OCI-LY3 (cell line): ENCODE results near the gene PDE1A.

Experiments
- H2AFZ ChIP-seq: fragments of 200-600, 300-600 bp; shearing (Covaris generic); 2 replicates; pipeline ENCODE4 v1.6.0; 2014; ENCODE audit warnings: antibody characterized with exemption, low read depth, low read length
- H3K27ac ChIP-seq: fragments of 200-600, 300-600 bp; sonication (generic); 2 replicates; pipeline ENCODE4 v1.5.1; 2014; ENCODE audit warnings: mild to moderate bottlenecking, low read length, moderate library complexity, mixed read lengths
- H3K27me3 ChIP-seq: fragments of 200-600, 300-600 bp; sonication (generic); 2 replicates; pipeline ENCODE4 v1.6.1; 2014; ENCODE audit warnings: low read depth, low read length, mixed read lengths
- H3K36me3 ChIP-seq: fragments of 200-600, 300-600 bp; sonication (generic); replicated peaks from 2 replicates; pipeline ENCODE3; 2014; ENCODE audit warnings: low read depth, low read length, mixed read lengths
- H3K4me1 ChIP-seq: fragments of 300-600, 200-600 bp; sonication (generic); 2 replicates; pipeline ENCODE4 v1.6.1; 2014; ENCODE audit warnings: low read length, mixed read lengths
- H3K4me2 ChIP-seq: fragments of 200-600, 300-600 bp; sonication (generic); 2 replicates; pipeline ENCODE4 v1.6.1; 2014; ENCODE audit warnings: low read length, mixed read lengths
- H3K4me3 ChIP-seq: fragments of 300-600, 200-600 bp; sonication (generic); 2 replicates; pipeline ENCODE4 v1.5.1; 2014; ENCODE audit warnings: antibody characterized with exemption, mild to moderate bottlenecking, low read length, moderate library complexity
- H3K79me2 ChIP-seq: fragments of 300-600, 200-600 bp; shearing (Covaris generic); 2 replicates; pipeline ENCODE4 v1.6.1; 2014; ENCODE audit warnings: mild to moderate bottlenecking, low read length, mixed read lengths
- H3K9ac ChIP-seq: fragments of 300-600, 200-600 bp; shearing (Covaris generic); 2 replicates; pipeline ENCODE4 v1.6.0; 2014; ENCODE audit warnings: mild to moderate bottlenecking, low read length, moderate library complexity
- H3K9me3 ChIP-seq: fragments of 200-600, 300-600 bp; shearing (Covaris generic); 2 replicates; pipeline ENCODE4 v1.6.1; 2014; ENCODE audit warnings: low read length, mixed read lengths; ENCODE audit not compliant: insufficient read depth
- H4K20me1 ChIP-seq: fragments of 200-600, 300-600 bp; sonication (generic); 2 replicates; pipeline ENCODE4 v1.6.1; 2016; ENCODE audit warnings: low read length, mixed read lengths; ENCODE audit not compliant: insufficient read depth
- CTCF ChIP-seq: fragments of 200-600, 300-600 bp; sonication (generic); IDR thresholded peaks from 2 replicates; pipeline ENCODE4 v1.5.1; 2014; ENCODE audit warnings: antibody characterized with exemption, low read length, low read depth
- EZH2phosphoT487 ChIP-seq: fragments of 200-600 bp; shearing (Covaris generic); IDR thresholded peaks from 2 replicates; pipeline ENCODE4 v1.6.1; 2018; ENCODE audit warnings: antibody characterized with exemption, mixed run types, low read depth

Gene PDE1A

GRCh38 chr2:182101263-182101662 is 325.6 kb downstream of the PDE1A start:
- Histone ChIP-seq H3K27ac (no peak overlapping the region), H3K4me1 (peaks cover 22% of the 10 kb centered on the region), H3K36me3 (no peaks in the 10 kb centered on the region), H2AFZ (no peak overlapping the region), H3K4me2 (no peak overlapping the region), H3K79me2 (no peaks in the 10 kb centered on the region), H3K4me3 (no peak overlapping the region), H3K27me3 (no peaks in the 10 kb centered on the region), H3K9ac (no peak overlapping the region), H3K9me3 (no peaks in the 10 kb centered on the region; the same call in 1 of the 2 replicates), H4K20me1 (no peaks in the 10 kb centered on the region)
- TF ChIP-seq EZH2phosphoT487, result no peak
- peak; percentile 38 for TF ChIP-seq CTCF

GRCh38 chr2:182098648-182099047 is 328.2 kb downstream of the PDE1A start:
- Histone ChIP-seq H3K9me3 (no peaks in the 10 kb centered on the region; the same call in 1 of the 2 replicates), H3K27me3 (no peaks in the 10 kb centered on the region), H4K20me1 (no peaks in the 10 kb centered on the region), H3K4me2 (no peak overlapping the region), H3K9ac (no peak overlapping the region), H3K4me1 (peaks cover 28% of the 10 kb centered on the region), H3K4me3 (no peak overlapping the region), H2AFZ (no peak overlapping the region), H3K27ac (no peak overlapping the region), H3K36me3 (no peaks in the 10 kb centered on the region), H3K79me2 (no peaks in the 10 kb centered on the region)
- no peak for TF ChIP-seq CTCF
- TF ChIP-seq EZH2phosphoT487, result no peak

- Histone ChIP-seq H4K20me1 (no peaks in the 10 kb centered on the region), H3K4me3 (peak overlapping the region; percentile 22; the same call in 1 of the 2 replicates), H3K27ac (peak overlapping the region; percentile 41), H3K4me2 (peak overlapping the region; percentile 46), H3K36me3 (no peaks in the 10 kb centered on the region), H3K79me2 (no peaks in the 10 kb centered on the region), H3K9me3 (no peaks in the 10 kb centered on the region; the same call in 1 of the 2 replicates), H2AFZ (peak overlapping the region; percentile 47; the same call in 1 of the 2 replicates), H3K4me1 (peaks cover 28% of the 10 kb centered on the region), H3K27me3 (no peaks in the 10 kb centered on the region), H3K9ac (no peak overlapping the region)
- no peak for TF ChIP-seq CTCF
- TF ChIP-seq EZH2phosphoT487, result no peak
These were observed 329.2 kb downstream of the PDE1A start for GRCh38 chr2:182097571-182098164.

- H3K4me2 ChIP-seq, result no peak overlapping the region
- H3K27ac ChIP-seq, result no peak overlapping the region
- no peaks in the 10 kb centered on the region for H3K27me3 ChIP-seq
- no peak for TF ChIP-seq EZH2phosphoT487
- TF ChIP-seq CTCF, result no peak
- H3K36me3 ChIP-seq, result no peaks in the 10 kb centered on the region
- no peak overlapping the region for H3K9ac ChIP-seq
- H4K20me1 ChIP-seq, result no peaks in the 10 kb centered on the region
- no peaks in the 10 kb centered on the region for H3K9me3 ChIP-seq
- no peak overlapping the region for H3K4me3 ChIP-seq
- H2AFZ ChIP-seq, result no peak overlapping the region
- no peaks in the 10 kb centered on the region for H3K79me2 ChIP-seq
- peaks cover 6% of the 10 kb centered on the region; the same call in 1 of the 2 replicates for H3K4me1 ChIP-seq
These were observed 336.4 kb downstream of the PDE1A start for GRCh38 chr2:182090486-182090885.
